GM19468 (cell line): ENCODE results near the gene NIFK.
A peak's percentile ranks its signal among the peaks of the same experiment; 100 is the strongest.

Experiments
- ATAC-seq: cut with Tn5 transposase; IDR thresholded peaks from one replicate; pipeline ENCODE4 v1.9.1; 2021; ENCODE audit warnings: mild to moderate bottlenecking, moderate library complexity, moderate number of reproducible peaks; ENCODE audit not compliant: unreplicated experiment; ENCODE audit errors: extremely low read depth

The NIFK gene

DNA sequence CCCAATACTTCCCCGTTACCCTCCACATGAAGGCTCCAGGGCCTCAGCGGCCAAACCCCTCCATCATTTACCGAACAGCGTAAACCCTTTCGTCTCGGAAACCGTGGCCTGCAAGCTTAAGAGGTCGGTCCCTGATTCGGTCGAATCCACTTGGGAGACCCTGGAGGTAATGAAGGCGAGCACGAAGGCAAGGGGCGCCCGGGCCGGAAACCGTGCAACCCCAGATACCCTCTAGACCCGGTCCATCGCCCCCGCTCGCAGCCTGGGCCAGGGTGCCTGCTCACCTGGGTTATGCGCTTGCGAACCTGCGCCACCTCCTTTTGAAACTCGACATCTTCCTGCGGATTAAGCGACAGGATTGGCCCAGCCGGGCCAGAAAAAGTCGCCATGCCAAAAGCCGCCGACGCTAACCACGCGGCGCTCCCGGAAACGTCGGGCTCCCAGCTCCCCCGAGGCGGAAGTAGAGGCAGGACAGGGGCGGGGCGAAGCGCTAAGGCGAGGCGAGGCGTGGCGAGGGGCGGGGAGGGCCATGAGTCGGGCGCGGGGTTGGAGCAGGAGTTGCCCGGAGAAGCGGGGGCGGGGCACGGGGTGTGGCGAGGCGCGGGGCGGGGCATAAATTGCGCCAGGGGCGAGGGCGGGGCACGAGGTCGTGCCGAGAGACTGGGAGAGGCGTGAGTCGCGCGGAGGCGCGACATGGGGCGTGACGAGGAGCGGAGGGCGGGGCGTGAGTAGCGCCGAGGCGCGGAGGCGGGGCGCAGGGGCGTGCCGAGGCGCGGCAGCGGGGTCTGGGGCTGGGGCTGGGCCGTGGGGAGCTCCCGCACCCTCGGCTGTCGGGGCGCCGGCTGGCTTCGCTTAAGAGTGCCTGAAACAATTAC lies at the start of gene NIFK:
Gene NIFK (minus strand): TSS at position 414 of the 875 bp plus-strand sequence. CDS start 25 bp downstream, at position 389.
- ATAC-seq: peak; percentile 68

DNA sequence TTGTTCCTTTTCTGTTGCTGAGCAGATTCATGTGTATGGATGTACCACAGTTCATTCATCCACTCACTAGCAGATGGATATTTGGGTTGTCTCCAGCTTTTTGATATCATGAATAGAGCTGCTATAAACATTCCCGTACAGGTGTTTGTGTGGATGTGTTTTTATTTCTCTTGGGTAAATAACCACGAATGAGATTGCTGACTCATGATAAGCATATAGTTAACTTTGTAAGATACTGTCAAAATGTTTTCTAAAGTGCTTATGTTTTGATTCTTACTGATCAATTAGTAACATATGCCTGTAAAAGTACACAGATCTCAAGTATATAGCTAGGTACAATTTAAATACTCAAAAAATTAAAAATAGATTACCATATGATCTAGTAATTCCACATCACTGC lies 46.5 kb upstream of the NIFK start:
- no peak for ATAC-seq

- ATAC-seq: no peak
These were observed 42.2 kb upstream of the NIFK start for GRCh38 chr2:121778741-121779487.

GRCh38 chr2:121777699-121778058 lies 41.0 kb upstream of the NIFK start:
- no peak for ATAC-seq

DNA sequence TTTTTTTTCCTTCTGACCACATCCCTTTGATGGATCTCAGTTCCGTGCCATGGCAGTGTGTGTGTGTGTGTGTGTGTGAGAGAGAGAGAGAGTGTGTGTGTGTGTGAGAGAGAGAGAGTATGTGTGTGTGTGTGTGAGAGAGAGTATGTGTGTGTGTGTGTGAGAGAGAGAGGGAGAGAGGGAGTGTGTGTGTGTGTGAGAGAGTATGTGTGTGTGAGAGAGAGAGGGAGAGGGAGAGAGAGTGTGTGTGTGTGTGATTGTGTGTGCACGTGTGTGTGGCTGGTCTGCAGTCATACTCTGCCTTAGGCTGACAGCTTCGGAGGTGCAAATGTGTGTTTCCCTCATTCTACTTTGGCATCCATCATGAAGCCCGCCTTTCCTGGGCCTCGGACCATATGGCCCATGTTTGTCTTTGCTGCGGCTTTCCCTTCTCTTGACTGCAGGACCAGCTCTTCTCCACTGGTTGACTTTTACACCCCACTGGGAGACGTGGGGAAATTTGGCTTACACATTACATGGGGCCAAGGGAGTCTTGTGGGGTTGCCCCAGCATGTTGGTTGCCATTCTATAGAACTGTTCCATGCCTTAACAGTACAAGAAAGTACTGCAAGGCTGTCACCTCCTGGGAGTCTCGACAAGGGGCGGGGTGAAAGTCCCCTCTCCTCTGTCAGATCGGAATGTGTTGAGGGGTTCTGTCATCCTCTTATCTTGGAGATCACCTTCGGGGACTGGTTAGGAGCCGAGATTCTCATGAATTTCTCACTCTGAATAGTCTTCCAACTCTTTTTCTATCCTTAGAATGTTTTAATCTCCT lies 40.4 kb upstream of the NIFK start:
- ATAC-seq: no peak

GRCh38 chr2:121776361-121776760 lies 39.7 kb upstream of the NIFK start:
- ATAC-seq: no peak

- no peak for ATAC-seq
These were observed 37.6 kb upstream of the NIFK start for GRCh38 chr2:121774235-121774634.

GRCh38 chr2:121771976-121772742 lies 35.5 kb upstream of the NIFK start:
- no peak for ATAC-seq

GRCh38 chr2:121768143-121768755 lies 31.6 kb upstream of the NIFK start:
- no peak for ATAC-seq

GRCh38 chr2:121766624-121767023 lies 29.9 kb upstream of the NIFK start:
- no peak for ATAC-seq

- no peak for ATAC-seq
These were observed 28.1 kb upstream of the NIFK start for GRCh38 chr2:121764681-121765228.

- ATAC-seq: peak; percentile 99
These were observed 18.8 kb upstream of the NIFK start, which contains the start of gene TSN for GRCh38 chr2:121755237-121756111. TSS of gene TSN (plus strand) at chr2:121755651. CDS start at chr2:121755780, 129 bp downstream.

GRCh38 chr2:121754851-121755236 lies 18.2 kb upstream of the NIFK start:
- ATAC-seq: no peak

GRCh38 chr2:121748202-121748601 lies 11.5 kb upstream of the NIFK start:
- no peak for ATAC-seq

DNA sequence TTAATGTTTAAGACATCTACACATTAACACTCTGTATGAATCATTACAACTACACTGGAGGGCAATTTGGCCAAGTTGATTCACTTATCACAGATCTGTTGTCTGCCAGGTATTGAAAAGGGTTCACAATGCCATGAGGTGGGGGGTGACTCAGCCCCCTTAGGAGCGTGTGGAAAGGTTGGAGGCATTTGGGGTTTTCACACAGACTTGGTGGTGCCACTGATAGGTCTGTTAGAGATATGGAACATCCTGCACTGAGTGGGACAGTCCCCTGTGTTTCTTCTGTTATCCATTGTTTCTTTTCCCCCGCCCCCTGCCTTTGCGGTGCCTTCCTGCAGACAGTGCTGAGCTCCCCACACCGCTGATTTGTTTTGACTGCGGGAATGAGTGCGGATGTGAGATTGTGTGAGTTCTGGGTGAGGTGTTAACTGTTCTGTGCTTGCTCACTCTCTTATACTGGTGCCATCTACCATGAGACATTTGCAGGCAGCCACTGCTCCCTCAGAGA lies 9.4 kb upstream of the NIFK start:
- no peak for ATAC-seq

DNA sequence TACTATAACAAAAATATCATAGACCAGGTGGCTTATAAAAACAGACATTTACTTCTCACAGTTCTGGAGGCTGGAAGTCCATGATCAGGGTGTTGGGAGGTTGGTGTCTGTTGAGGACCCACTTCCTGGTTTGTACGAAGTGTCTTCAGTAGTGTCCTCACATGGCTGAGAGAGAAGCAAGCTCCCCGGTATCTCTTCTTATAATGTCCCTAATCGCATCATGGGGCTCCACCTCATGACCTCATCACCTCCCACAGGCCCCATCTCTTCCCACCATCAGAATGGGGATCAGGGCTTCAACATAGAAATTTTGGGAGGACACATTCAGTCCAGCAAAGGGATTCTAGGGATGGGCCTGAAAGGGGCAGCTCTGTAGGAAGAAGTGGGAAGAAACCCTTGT lies 4.8 kb upstream of the NIFK start:
- ATAC-seq: no peak

- ATAC-seq: no peak
These were observed 4.3 kb upstream of the NIFK start for GRCh38 chr2:121740973-121741372.

GRCh38 chr2:121736140-121736461 lies 574 bp downstream of the NIFK start:
- no peak for ATAC-seq
